GM20431 (cell line): ENCODE results near the gene LCN12.

Experiments used
- in situ Hi-C: fragments of 300-500 bp; cut with MseI, MboI; formaldehyde crosslinking; loops from one replicate; pipeline ENCODE4 v1.15.0; 2020; ENCODE audit warnings: low sequenced_read_pairs; ENCODE audit not compliant: unreplicated experiment

LCN12 gene

DNA sequence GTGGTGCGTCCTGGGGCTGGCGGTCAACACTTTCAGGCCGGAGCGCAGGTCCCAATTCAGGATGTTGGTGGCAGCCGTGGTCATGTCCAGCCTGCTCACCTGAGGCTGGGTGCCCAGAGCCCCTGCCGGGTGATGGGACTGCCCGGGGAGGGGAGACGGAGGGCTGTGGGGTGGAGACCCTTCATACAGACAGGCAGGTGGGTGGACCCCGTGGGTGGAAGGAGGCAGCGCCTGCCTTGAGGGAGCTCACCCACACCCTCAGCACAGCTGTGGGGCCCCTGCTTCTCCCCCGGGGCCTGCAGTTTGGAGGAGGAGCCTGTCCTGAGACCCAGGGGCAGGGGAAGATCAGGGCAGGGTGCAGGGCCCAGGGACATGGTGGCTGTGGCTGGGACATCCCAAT lies 18.3 kb downstream of the LCN12 start:
- in situ Hi-C loops, result no loop called here

DNA sequence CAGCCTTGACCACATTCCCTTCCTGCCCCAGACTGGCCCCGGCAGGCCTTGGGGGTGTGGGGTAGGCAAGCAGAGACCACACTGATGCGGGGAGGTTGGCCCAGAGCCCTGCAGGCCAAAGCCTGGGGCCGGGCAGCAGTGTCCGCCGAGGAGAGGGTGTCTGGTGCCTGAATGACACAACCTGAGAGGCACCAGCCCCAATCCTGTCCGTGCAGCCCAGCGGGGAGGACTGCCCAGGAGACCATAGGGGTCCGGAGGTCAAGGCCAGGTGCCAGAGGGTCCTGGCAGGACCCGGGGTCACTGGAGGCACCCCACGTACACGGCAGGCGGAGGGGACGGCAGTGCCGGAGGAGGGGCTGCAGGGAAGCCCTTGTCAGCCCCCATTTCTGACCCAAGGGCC lies 19.7 kb downstream of the LCN12 start:
- in situ Hi-C loops, result no loop called here

GRCh38 chr9:136972335-136972734 lies 20.3 kb downstream of the LCN12 start:
- in situ Hi-C loops, result no loop called here

DNA sequence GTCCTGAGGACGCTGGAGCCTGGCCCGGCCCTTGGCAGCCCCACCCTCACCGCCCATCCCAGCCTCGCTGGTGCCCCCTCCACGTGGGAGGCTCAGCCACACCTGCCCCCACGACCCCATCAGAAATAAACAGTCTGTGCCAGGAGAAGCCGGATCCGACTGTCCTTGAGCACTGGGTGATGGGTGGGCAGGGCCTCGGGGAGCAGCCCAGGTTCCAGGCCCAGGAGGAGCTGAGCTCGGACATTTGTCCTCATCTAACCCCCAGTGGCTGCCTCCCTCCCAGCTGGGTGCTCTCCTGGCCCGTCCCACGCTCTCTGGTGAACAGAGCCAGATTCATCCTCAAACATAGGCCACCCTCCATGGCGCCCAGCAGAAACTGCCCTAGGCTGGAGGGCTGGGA lies 20.7 kb downstream of the LCN12 start:
- in situ Hi-C loops, result no loop called here

DNA sequence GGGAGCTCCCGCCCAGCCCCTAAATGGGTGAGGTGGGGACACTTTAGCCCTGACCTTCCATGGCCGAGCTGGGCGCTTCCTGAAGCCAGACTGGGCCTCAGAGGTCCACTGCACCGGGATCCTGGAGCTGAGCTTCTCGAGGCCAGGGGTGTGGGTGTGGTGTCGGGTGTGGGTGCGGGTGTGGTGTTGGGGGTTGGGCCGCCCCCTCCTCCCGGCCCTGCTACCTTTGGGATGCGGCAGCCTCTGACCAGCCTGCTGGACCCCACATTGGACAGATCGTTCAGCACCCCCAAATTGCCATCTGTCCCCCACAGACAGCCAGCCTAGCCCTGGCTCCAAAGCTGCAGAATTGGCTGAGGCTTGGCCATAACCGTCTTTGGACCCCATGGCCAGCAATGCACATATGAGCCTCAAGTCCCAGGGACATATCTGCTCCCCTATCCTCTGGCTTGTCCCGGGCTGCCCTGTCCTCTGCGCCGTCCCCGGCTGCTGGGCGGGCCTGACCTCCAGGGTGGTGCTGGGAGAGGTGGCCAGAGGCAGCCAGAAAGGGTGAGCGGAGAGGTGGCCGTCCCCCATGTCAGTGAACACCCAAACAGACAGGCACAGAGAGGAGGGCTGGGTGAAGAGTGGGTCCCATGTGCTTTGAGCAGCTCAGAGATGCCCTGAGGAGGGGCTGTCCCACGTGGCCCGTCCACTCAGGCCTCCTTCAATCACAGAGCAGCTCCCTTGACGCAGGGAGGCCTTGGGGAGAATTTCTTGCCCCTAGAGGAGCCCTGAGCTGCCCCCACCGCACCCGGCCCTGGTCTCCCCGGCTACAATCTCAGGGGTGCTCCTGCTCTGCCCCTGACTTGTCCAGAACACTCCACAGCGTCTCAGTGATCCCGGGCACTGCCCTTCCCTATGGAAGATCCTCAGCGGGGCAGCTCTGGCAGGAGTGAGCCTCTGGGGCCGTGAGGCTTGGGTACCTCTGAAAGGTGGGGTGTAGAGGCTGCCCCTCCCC lies 21.8 kb downstream of the LCN12 start:
- in situ Hi-C loops, result no loop called here

GRCh38 chr9:136974817-136975535 lies 22.9 kb downstream of the LCN12 start:
- in situ Hi-C loops, result no loop called here

GRCh38 chr9:136975644-136976043 lies 23.6 kb downstream of the LCN12 start:
- in situ Hi-C loops, result no loop called here

DNA sequence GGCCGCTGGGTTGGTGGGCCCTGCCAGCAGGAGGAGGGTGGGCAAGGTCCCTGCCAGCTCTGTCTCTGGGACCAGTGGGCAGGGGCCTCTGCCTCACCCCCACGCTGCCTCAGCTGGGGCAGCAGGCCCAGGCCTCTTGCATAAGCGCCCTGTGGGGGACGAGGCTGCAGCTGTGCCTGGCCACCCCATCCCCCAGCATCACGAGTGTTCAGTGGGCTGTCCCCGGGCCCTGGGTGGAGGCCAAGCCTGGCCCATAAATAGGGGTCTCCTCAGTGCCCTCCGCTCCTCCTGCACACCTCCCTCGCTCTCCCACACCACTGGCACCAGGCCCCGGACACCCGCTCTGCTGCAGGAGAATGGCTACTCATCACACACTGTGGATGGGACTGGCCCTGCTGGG lies 25.1 kb downstream of the LCN12 start, which contains the start of gene PTGDS:
Gene PTGDS (plus strand): TSS at position 282 of the 400 bp plus-strand sequence. CDS start 75 bp downstream, at position 357.
- in situ Hi-C loops, result no loop called here

DNA sequence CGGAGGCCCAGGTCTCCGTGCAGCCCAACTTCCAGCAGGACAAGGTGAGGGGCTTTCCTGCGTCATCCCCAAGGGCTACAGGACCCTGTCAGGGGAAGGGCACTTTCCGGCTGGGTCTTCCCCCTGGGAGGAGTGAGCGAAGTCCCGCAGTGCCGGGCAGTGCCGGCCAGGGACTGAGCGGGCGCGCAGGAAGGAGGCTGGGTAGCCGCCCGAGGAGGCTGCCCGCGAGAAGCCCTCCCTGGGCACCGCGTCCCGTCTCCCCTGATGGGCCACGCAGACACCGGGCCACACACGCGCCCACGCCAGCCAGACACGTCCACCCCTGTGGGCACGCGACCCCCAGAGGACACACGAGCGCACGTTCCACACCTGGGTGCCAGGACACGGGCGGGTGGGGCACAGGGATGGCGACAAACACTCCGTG lies 25.6 kb downstream of the LCN12 start:
- in situ Hi-C loops, result no loop called here

DNA sequence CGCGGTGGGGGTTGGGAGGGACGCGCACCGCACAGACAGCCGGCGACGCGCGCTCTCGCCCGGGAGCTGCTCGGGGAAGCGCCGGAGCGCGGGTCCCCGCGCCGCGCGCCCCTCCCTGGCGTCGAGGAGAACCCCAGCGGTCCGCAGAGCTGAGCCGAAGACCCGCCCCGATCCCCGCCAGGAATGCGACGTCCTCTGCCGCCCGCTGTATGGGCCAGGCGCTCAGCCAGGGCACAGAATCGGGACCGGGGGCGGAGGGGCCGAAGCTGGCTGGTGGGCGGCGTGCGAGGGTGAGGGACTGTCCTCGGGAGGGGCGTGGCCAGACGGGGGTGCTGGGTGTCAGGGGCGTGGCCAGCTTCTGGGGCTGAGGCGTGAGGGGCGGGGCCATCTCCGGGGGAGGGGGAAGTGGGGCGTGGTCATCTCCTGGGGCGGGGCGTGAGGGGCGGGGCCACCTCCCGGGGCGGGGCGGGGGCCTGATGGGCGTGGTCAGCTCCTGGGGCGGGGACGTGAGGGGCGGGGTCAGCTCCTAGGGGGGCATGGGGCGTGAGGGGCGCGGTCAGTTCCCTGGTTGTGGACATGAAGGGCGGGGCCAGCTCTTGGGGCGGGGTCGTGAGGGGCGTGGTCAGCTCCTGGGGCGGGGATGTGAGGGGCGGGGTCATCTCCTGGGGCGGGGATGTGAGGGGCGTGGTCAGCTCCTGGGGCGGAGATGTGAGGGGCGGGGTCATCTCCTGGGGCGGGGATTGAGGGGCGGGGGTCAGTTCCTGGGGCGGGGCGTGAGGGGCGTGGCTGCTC lies 26.2 kb downstream of the LCN12 start:
- in situ Hi-C loops, result no loop called here

DNA sequence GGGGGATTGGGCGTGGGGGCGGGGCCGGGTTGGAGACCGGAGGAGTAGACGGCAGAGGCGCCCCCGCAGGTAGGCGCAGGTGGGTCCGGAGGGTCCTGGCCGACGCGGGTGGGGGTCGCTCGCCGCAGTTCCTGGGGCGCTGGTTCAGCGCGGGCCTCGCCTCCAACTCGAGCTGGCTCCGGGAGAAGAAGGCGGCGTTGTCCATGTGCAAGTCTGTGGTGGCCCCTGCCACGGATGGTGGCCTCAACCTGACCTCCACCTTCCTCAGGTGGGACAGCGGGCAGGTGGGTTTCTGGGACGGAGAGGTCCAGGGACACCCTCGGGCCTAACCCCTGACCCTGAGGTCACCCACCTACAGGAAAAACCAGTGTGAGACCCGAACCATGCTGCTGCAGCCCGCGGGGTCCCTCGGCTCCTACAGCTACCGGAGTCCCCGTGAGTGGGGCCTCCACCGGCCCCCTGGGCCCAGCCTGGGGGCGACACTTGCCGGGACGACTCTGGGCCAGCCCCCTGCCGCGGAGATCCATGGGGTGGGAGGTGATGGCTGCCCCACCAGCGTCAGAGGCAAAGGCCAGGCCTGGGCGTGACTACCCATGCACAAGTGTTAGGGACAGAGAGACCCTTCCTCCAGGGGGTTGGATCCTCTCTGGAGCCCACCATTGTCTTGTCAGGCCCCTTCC lies 26.9 kb downstream of the LCN12 start:
- in situ Hi-C loops, result no loop called here

DNA sequence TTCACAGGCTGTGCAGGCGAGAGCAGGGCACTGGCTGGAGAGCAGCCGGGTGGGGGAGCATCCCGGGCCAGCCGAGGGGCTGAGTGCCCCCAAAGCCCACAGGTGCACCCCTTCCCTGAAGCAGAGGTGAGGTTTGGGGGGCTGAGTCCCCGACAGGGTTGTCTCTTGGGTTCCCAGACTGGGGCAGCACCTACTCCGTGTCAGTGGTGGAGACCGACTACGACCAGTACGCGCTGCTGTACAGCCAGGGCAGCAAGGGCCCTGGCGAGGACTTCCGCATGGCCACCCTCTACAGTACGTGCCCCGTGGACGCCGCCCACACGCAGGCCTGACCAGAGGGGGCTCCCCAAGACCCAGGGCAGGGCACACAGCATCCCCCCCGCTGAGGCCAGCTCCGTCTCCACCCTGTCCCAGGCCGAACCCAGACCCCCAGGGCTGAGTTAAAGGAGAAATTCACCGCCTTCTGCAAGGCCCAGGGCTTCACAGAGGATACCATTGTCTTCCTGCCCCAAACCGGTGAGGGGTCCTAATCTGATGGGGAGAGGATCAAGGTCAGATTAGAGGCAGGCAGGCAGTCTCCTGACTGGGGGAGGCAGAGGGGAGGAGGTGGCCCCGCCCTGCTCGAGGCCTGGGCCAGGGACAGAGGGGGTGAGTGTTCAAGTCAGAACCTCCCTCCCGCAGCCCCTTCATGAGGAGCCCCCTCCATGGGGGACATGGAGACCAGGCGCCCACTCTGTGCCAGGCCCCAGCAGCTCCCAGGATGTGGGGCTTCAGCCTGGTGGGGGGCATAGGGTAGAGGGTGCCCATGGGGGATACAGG lies 27.9 kb downstream of the LCN12 start:
- in situ Hi-C loops, result no loop called here

GRCh38 chr9:136980669-136981478 lies 28.8 kb downstream of the LCN12 start:
- in situ Hi-C loops, result no loop called here

GRCh38 chr9:136981588-136982231 lies 29.6 kb downstream of the LCN12 start:
- in situ Hi-C loops, result no loop called here

- in situ Hi-C loops, result no loop called here
Measured at GRCh38 chr9:136982232-136983051, 30.4 kb downstream of the LCN12 start, which contains the start of gene LCNL1. LCNL1 (plus strand) TSS chr9:136982993; CDS start chr9:136983587, 594 bp downstream.

DNA sequence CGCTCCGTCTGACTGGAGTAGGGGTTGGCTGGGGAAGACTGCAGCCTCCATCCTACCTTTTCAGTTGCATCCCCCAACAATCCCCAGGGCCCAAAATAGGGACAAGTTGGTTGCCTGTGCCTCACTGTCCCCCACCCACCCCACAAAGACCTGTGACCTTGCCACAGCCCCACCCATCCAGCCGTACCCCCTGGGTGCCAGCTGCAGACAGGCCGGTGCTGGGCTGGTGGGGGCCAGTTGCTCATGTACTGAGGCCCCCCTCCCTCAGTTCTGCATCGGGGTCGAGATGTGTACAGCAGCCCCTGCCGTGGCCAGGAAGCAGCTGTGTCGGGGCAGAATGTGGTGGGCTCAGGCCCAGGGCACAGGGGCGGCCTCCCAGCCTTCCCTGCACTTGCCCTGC lies 31.1 kb downstream of the LCN12 start:
- in situ Hi-C loops, result no loop called here
